Stimulated activated CD4-positive, alpha-beta T cell treated with anti-CD3 and anti-CD28 coated beads, Interleukin-4, amount 100 ng/mL, for 1 hour (primary cell): ENCODE measurements around the gene NTPCR.

Experiments used
- DNase-seq: peaks from one replicate; pipeline ENCODE4 v3.0.0-alpha.2; 2020

The NTPCR gene

GRCh38 chr1:232927830-232928505 lies 22.4 kb upstream of the NTPCR start:
- DNase-seq = no peak

GRCh38 chr1:232932486-232933425 lies 17.7 kb upstream of the NTPCR start:
- DNase-seq = no peak

GRCh38 chr1:232936941-232937340 lies 13.5 kb upstream of the NTPCR start:
- no peak for DNase-seq

GRCh38 chr1:232937741-232938375 lies 12.6 kb upstream of the NTPCR start:
- DNase-seq = no peak

- DNase-seq = no peak
Measured at GRCh38 chr1:232938926-232939325, 11.5 kb upstream of the NTPCR start.

GRCh38 chr1:232939748-232940147 lies 10.7 kb upstream of the NTPCR start:
- DNase-seq = no peak

- DNase-seq = no peak
Measured at GRCh38 chr1:232940262-232940661, 10.1 kb upstream of the NTPCR start.

GRCh38 chr1:232942413-232943294 lies 7.8 kb upstream of the NTPCR start:
- DNase-seq = no peak

GRCh38 chr1:232943679-232944252 lies 6.6 kb upstream of the NTPCR start:
- peak; percentile 6 for DNase-seq

GRCh38 chr1:232944347-232944746 lies 6.1 kb upstream of the NTPCR start:
- no peak for DNase-seq

GRCh38 chr1:232949636-232950196 lies 695 bp upstream of the NTPCR start:
- DNase-seq = no peak

GRCh38 chr1:232951180-232951579 lies 769 bp downstream of the NTPCR start:
- DNase-seq = no peak

GRCh38 chr1:232951605-232952004 lies 1.2 kb downstream of the NTPCR start:
- no peak for DNase-seq

GRCh38 chr1:232952514-232953499 lies 2.4 kb downstream of the NTPCR start:
- DNase-seq = peak; percentile 23

- DNase-seq = no peak
Measured at GRCh38 chr1:232954594-232955365, 4.4 kb downstream of the NTPCR start.

- DNase-seq = no peak
Measured at GRCh38 chr1:232956081-232956480, 5.7 kb downstream of the NTPCR start.

GRCh38 chr1:232958067-232958466 lies 7.7 kb downstream of the NTPCR start:
- DNase-seq = no peak

- DNase-seq = no peak
Measured at GRCh38 chr1:232962761-232963745, 12.6 kb downstream of the NTPCR start.

GRCh38 chr1:232964601-232965000 lies 14.2 kb downstream of the NTPCR start:
- no peak for DNase-seq
